ENCODE results near the gene GCFC2.

DNA sequence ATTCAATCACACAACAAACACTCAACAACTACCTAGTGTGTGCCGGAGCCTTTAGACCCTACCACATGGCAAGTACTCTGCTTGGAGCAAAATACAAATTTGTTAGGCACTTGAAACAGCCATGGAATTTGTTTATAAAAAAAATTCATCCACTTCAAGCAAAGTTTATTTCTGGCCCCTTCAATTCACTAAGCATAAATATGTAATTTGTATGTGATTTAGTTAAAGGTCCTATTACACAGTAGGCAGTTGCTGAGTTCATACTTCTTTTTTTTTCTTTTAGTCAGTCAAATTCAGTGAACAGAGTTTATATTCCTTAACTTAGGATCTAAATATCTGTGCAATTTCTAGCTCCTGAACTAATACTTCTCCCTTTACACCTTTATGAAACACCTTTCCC is 22.5 kb downstream of the GCFC2 start:
- no peak for TF ChIP-seq CTCF (IDR thresholded peaks at IDR 0.05 in 4 of 5, conservative IDR thresholded peaks at IDR 0.05 in 1 of 5)
- no peak for TF ChIP-seq POLR2A (IDR thresholded peaks at IDR 0.05)

Measured in gastrocnemius medialis (tissue), 4 donors.